HEK293T (cell line): ENCODE data around the gene VWA5B1.

Experiments
- ARNT ChIP-seq: fragments of 450-650 bp; IDR thresholded peaks from 2 replicates; pipeline ENCODE4 v1.6.1; 2017; ENCODE audit warnings: mild to moderate bottlenecking
- BHLHE40 ChIP-seq: fragments of 450-650 bp; IDR thresholded peaks from 2 replicates; pipeline ENCODE4 v1.6.1; 2016; ENCODE audit warnings: mild to moderate bottlenecking, moderate library complexity, borderline replicate concordance
- ELF4 ChIP-seq: fragments of 450-650 bp; IDR thresholded peaks from 2 replicates; pipeline ENCODE4 v1.6.1; 2017; ENCODE audit warnings: antibody characterized with exemption
- FOXA1 ChIP-seq: fragments of 450-650 bp; IDR thresholded peaks from 2 replicates; pipeline ENCODE4 v1.6.1; 2016; ENCODE audit warnings: mild to moderate bottlenecking
- FOXK2 ChIP-seq: fragments of 450-650 bp; IDR thresholded peaks from 2 replicates; pipeline ENCODE4 v1.6.1; 2016; ENCODE audit warnings: mild to moderate bottlenecking
- FOXM1 ChIP-seq: fragments of 450-650 bp; IDR thresholded peaks from 2 replicates; pipeline ENCODE4 v1.6.1; 2017; ENCODE audit warnings: mild to moderate bottlenecking, borderline replicate concordance
- SP1 ChIP-seq: fragments of 450-650 bp; IDR thresholded peaks from 2 replicates; pipeline ENCODE4 v1.6.1; 2017
- SUZ12 ChIP-seq: fragments of 450-650 bp; IDR thresholded peaks from 2 replicates; pipeline ENCODE4 v1.6.1; 2016; ENCODE audit warnings: mild to moderate bottlenecking
- TARDBP ChIP-seq: fragments of 450-650 bp; IDR thresholded peaks from 2 replicates; pipeline ENCODE4 v1.6.1; 2016
- TF ChIP-seq, protein P1 (sequence below): fragments of 450-650 bp; IDR thresholded peaks from 2 replicates; pipeline ENCODE4 v1.6.1; 2016

DNA sequence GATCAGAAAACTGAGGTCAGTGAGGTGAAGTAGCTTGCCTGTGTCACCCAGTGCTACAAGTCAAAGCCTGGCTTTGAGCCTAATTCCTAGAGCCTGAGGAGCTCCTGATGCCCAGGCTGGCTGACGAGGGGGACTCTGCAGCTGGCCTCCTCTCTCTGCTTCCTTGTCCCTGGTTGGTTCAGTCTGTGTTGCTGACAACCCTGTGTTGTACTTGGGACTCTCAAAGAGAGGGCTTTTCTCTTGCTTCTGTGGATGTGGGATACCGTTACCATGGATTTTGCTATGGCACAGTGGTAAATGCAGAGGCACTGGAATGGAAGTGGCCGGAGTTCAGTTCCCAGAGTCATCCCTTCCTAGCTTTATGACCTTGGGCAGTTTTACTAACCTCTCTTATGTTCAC is 8.0 kb downstream of the VWA5B1 start:
- TF ChIP-seq FOXM1, result no peak
- TF ChIP-seq SP1, result no peak
- no peak for TF ChIP-seq ELF4
- no peak for TF ChIP-seq TARDBP
- no peak for TF ChIP-seq SUZ12
- no peak for TF ChIP-seq BHLHE40
- no peak for TF ChIP-seq FOXA1
- no peak for TF ChIP-seq ARNT
- TF ChIP-seq, protein P1, sequence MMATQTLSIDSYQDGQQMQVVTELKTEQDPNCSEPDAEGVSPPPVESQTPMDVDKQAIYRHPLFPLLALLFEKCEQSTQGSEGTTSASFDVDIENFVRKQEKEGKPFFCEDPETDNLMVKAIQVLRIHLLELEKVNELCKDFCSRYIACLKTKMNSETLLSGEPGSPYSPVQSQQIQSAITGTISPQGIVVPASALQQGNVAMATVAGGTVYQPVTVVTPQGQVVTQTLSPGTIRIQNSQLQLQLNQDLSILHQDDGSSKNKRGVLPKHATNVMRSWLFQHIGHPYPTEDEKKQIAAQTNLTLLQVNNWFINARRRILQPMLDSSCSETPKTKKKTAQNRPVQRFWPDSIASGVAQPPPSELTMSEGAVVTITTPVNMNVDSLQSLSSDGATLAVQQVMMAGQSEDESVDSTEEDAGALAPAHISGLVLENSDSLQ, result no peak
- TF ChIP-seq FOXK2, result no peak
